ENCODE measurements around the gene KASH5.

DNA sequence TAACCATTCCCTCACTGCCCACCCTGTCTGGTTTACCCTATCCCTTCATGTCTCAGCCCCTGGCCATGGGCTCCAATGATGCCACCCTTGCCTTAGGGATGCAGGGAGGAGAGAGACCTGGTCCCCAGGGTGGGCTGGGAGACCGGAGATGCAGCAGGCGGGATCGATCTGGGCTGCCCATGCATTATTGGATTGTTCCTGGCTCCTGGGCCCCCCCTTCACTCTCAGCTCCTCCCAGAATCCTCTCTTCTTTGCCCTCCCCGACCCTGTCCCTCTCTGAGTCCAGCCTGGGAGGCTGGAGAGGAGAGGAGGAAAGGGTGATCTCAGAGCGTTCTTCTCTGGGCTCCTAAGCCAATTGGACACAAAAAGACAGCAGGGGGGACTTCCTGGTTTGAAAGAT is 5.8 kb downstream of the KASH5 start:
- TF ChIP-seq FEZF1 (tag by site-specific recombination; IDR thresholded peaks at IDR 0.05) (no peak), KLF16 (tag by site-specific recombination; IDR thresholded peaks at IDR 0.05) (no peak), RBAK (tag by site-specific recombination; IDR thresholded peaks at IDR 0.05) (no peak), ZNF777 (tag by site-specific recombination; IDR thresholded peaks at IDR 0.05; ENCODE audit: borderline replicate concordance) (no peak), ZNF112 (tag by site-specific recombination; IDR thresholded peaks at IDR 0.05) (no peak)
- TF ChIP-seq, protein P1, sequence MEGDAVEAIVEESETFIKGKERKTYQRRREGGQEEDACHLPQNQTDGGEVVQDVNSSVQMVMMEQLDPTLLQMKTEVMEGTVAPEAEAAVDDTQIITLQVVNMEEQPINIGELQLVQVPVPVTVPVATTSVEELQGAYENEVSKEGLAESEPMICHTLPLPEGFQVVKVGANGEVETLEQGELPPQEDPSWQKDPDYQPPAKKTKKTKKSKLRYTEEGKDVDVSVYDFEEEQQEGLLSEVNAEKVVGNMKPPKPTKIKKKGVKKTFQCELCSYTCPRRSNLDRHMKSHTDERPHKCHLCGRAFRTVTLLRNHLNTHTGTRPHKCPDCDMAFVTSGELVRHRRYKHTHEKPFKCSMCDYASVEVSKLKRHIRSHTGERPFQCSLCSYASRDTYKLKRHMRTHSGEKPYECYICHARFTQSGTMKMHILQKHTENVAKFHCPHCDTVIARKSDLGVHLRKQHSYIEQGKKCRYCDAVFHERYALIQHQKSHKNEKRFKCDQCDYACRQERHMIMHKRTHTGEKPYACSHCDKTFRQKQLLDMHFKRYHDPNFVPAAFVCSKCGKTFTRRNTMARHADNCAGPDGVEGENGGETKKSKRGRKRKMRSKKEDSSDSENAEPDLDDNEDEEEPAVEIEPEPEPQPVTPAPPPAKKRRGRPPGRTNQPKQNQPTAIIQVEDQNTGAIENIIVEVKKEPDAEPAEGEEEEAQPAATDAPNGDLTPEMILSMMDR (tag by site-specific recombination; IDR thresholded peaks at IDR 0.05), result no peak
- TF ChIP-seq, protein P2, sequence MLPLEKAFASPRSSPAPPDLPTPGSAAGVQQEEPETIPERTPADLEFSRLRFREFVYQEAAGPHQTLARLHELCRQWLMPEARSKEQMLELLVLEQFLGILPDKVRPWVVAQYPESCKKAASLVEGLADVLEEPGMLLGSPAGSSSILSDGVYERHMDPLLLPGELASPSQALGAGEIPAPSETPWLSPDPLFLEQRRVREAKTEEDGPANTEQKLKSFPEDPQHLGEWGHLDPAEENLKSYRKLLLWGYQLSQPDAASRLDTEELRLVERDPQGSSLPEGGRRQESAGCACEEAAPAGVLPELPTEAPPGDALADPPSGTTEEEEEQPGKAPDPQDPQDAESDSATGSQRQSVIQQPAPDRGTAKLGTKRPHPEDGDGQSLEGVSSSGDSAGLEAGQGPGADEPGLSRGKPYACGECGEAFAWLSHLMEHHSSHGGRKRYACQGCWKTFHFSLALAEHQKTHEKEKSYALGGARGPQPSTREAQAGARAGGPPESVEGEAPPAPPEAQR (tag by site-specific recombination; IDR thresholded peaks at IDR 0.05), result no peak
- TF ChIP-seq, protein P3, sequence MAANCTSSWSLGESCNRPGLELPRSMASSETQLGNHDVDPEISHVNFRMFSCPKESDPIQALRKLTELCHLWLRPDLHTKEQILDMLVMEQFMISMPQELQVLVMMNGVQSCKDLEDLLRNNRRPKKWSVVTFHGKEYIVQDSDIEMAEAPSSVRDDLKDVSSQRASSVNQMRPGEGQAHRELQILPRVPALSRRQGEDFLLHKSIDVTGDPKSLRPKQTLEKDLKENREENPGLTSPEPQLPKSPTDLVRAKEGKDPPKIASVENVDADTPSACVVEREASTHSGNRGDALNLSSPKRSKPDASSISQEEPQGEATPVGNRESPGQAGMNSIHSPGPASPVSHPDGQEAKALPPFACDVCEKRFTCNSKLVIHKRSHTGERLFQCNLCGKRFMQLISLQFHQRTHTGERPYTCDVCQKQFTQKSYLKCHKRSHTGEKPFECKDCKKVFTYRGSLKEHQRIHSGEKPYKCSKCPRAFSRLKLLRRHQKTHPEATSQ (tag by site-specific recombination; IDR thresholded peaks at IDR 0.05), result no peak

Data from HEK293 (cell line).